ENCODE measurements around the gene ASB18. TPM values are rescaled to one million over a fixed set of nuclear protein-coding genes. Genes with fewer than 3 reads are reported as not detected.

ASB18 gene
- total RNA-seq, 1 donor from 2014 or later = 44.4 TPM

- intact Hi-C loops (cut with DNase I) = no loop called here
- DNase-seq (ENCODE audit: low spot score) = no peak
These were observed 15.1 kb downstream of the ASB18 start for GRCh38 chr2:236249066-236249465.

- intact Hi-C loops (cut with DNase I) = no loop called here
- DNase-seq (ENCODE audit: low spot score) = no peak
These were observed 17.4 kb downstream of the ASB18 start for GRCh38 chr2:236246711-236247246.

- intact Hi-C loops (cut with DNase I) = no loop called here
- no peak for DNase-seq (ENCODE audit: low spot score)
These were observed 19.9 kb downstream of the ASB18 start for GRCh38 chr2:236244256-236244655.

- intact Hi-C loops (cut with DNase I) = no loop called here
- no peak for DNase-seq (ENCODE audit: low spot score)
These were observed 22.1 kb downstream of the ASB18 start for GRCh38 chr2:236242057-236242495.

- intact Hi-C loops (cut with DNase I) = no loop called here
- DNase-seq (ENCODE audit: low spot score) = no peak
These were observed 22.8 kb downstream of the ASB18 start for GRCh38 chr2:236241181-236242056.

- intact Hi-C loops (cut with DNase I) = loop anchor here (1.0 kb wide), 1 partner anchor 24 kb away; the partner anchor contains the start of gene ASB18
These were observed 23.8 kb downstream of the ASB18 start for GRCh38 chr2:236240228-236240990.

GRCh38 chr2:236239276-236240065 lies 24.7 kb downstream of the ASB18 start:
- intact Hi-C loops (cut with DNase I) = loop anchor here (1.0 to 5.0 kb wide), 2 partner anchors 25 to 333 kb away; partner anchors contain the start of gene ASB18
- DNase-seq (ENCODE audit: low spot score) = no peak

More at GRCh38 chr2:236240228-236240990, 23.8 kb downstream of the ASB18 start:
- DNase-seq (ENCODE audit: low spot score) = peak; percentile 84

GRCh38 chr2:236238751-236239150 lies 25.5 kb downstream of the ASB18 start:
- DNase-seq (ENCODE audit: low spot score) = no peak
- intact Hi-C loops (cut with DNase I) = loop anchor here (5.0 kb wide), 1 partner anchor 334 kb away; no protein-coding TSS in a partner anchor

- no peak for DNase-seq (ENCODE audit: low spot score)
- intact Hi-C loops (cut with DNase I) = loop anchor here (5.0 kb wide), 1 partner anchor 335 kb away; no protein-coding TSS in a partner anchor
These were observed 26.6 kb downstream of the ASB18 start for GRCh38 chr2:236237468-236238190.

- intact Hi-C loops (cut with DNase I) = loop anchor here (5.0 kb wide), 1 partner anchor 335 kb away; no protein-coding TSS in a partner anchor
- no peak for DNase-seq (ENCODE audit: low spot score)
These were observed 27.4 kb downstream of the ASB18 start for GRCh38 chr2:236236559-236237452.

- intact Hi-C loops (cut with DNase I) = no loop called here
- DNase-seq (ENCODE audit: low spot score) = no peak
These were observed 35.0 kb downstream of the ASB18 start for GRCh38 chr2:236229186-236229585.

- no peak for DNase-seq (ENCODE audit: low spot score)
- intact Hi-C loops (cut with DNase I) = no loop called here
These were observed 40.5 kb downstream of the ASB18 start for GRCh38 chr2:236223675-236224074.

GRCh38 chr2:236221798-236222197 lies 42.4 kb downstream of the ASB18 start:
- intact Hi-C loops (cut with DNase I) = no loop called here
- no peak for DNase-seq (ENCODE audit: low spot score)

GRCh38 chr2:236219411-236219810 lies 44.8 kb downstream of the ASB18 start:
- intact Hi-C loops (cut with DNase I) = no loop called here
- DNase-seq (ENCODE audit: low spot score) = no peak

- DNase-seq (ENCODE audit: low spot score) = no peak
- intact Hi-C loops (cut with DNase I) = no loop called here
These were observed 46.3 kb downstream of the ASB18 start for GRCh38 chr2:236217926-236218325.

- no peak for DNase-seq (ENCODE audit: low spot score)
These were observed 47.5 kb downstream of the ASB18 start for GRCh38 chr2:236216711-236217110.

GRCh38 chr2:236215761-236216333 lies 48.4 kb downstream of the ASB18 start:
- intact Hi-C loops (cut with DNase I) = no loop called here
- no peak for DNase-seq (ENCODE audit: low spot score)

More at GRCh38 chr2:236216711-236217110, 47.5 kb downstream of the ASB18 start:
- intact Hi-C loops (cut with DNase I) = no loop called here

All from cardiac septum (tissue), 1 donor.